GM12878 (cell line): Measurements from ENCODE around the gene NUMA1. TPM values are rescaled to one million over a fixed set of nuclear protein-coding genes. Genes with fewer than 3 reads are reported as not detected.

Experiments used
- ATAC-seq: fragments of 200-7000 bp; cut with Tn5 transposase; 3 replicates; pipeline ENCODE4 v1.9.1; 2020; ENCODE audit warnings: mild to moderate bottlenecking, moderate library complexity
- BruUV-seq: library from RNA; stranded (reverse); fragments of 400-500 nt; replicated peaks from 2 replicates; lab custom pipeline; 2021; lab: Mats Ljungman, UMichigan
- CTCF ChIA-PET: fragments of 300-600 bp; sonication (Branson Sonifier 250); formaldehyde crosslinking; extraction: SDS; loops from one replicate; lab custom pipeline; 2021; ENCODE audit warnings: inconsistent platforms; lab: Yijun Ruan, JAX
- POLR2A ChIA-PET: fragments of 350-600 bp; formaldehyde crosslinking; extraction: SDS; loops from one replicate; lab custom pipeline; 2021; ENCODE audit warnings: inconsistent platforms; lab: Charles Lee
- RAD21 ChIA-PET: fragments of 300-600 bp; sonication (Branson Sonifier 250); formaldehyde crosslinking; loops from one replicate; lab custom pipeline; 2023; ENCODE audit warnings: antibody characterized with exemption; ENCODE audit not compliant: unreplicated experiment; lab: Charles Lee
- SMC1A ChIA-PET: fragments of 300-600 bp; sonication (Branson Sonifier 250); formaldehyde crosslinking; loops from one replicate; lab custom pipeline; 2023; ENCODE audit not compliant: unreplicated experiment, uncharacterized antibody; lab: Charles Lee
- DNase-seq: peaks from one replicate; pipeline ENCODE4 v3.0.0-alpha.2; 2011; ENCODE audit warnings: low read depth, low spot score
- FAIRE-seq: peaks from 3 replicates; lab custom pipeline; 2011; peaks lifted over from hg19 to GRCh38; lab: Jason Lieb, UNC
- H2AFZ ChIP-seq: 2 replicates; pipeline ENCODE4 v1.6.0; 2011; ENCODE audit warnings: low read depth, low read length, control low read depth; ENCODE audit not compliant: control insufficient read depth
- H3K27ac ChIP-seq: 2 replicates; pipeline ENCODE4 v1.5.1; 2011; ENCODE audit warnings: control low read depth; ENCODE audit not compliant: control insufficient read depth, insufficient read depth
- H3K27me3 ChIP-seq, 2 experiments: replicated peaks in 1 of 2; 2 replicates each; pipeline versions ENCODE4 v1.6.0 to v1.6.1; 2011; ENCODE audit warnings: low read length in 1 of 2; ENCODE audit not compliant: control insufficient read depth in 2 of 2, insufficient read depth in 2 of 2
- H3K36me3 ChIP-seq, 2 experiments: 2 replicates each; pipeline ENCODE4 v1.5.1; 2011; ENCODE audit warnings: low read length in 1 of 2; ENCODE audit not compliant: control insufficient read depth in 2 of 2, insufficient read depth in 2 of 2
- H3K4me1 ChIP-seq: 2 replicates; pipeline ENCODE4 v1.6.1; 2011; ENCODE audit warnings: mild to moderate bottlenecking, low read length, moderate library complexity, mixed read lengths; ENCODE audit not compliant: control insufficient read depth, insufficient read depth
- H3K4me2 ChIP-seq: 2 replicates; pipeline ENCODE4 v1.6.0; 2011; ENCODE audit warnings: control low read depth; ENCODE audit not compliant: control insufficient read depth, insufficient read depth
- H3K4me3 ChIP-seq: fragments of 200-600 bp; sonication (generic); 2 replicates; pipeline ENCODE4 v1.5.1; 2016
- H3K79me2 ChIP-seq: 2 replicates; pipeline ENCODE4 v1.6.0; 2011; ENCODE audit warnings: low read length; ENCODE audit not compliant: control insufficient read depth, insufficient read depth
- H3K9ac ChIP-seq: 2 replicates; pipeline ENCODE4 v1.8.0; 2011; ENCODE audit warnings: low read length, control low read depth, mixed read lengths; ENCODE audit not compliant: control insufficient read depth, insufficient read depth
- H3K9me3 ChIP-seq: replicated peaks from 3 replicates; pipeline ENCODE4 v1.5.1; 2011; ENCODE audit warnings: mild to moderate bottlenecking, low read length; ENCODE audit not compliant: control insufficient read depth, insufficient read depth
- H4K20me1 ChIP-seq: 2 replicates; pipeline ENCODE4 v1.6.0; 2011; ENCODE audit not compliant: control insufficient read depth, insufficient read depth
- ATF3 ChIP-seq: IDR thresholded peaks from 2 replicates; pipeline ENCODE4 v1.6.1; 2011; ENCODE audit warnings: low read depth, mild to moderate bottlenecking, low read length, moderate library complexity, borderline replicate concordance; ENCODE audit errors: extremely low read depth
- LARP7 ChIP-seq: fragments of 450-650 bp; IDR thresholded peaks from 2 replicates; pipeline ENCODE4 v1.6.1; 2017; ENCODE audit warnings: mild to moderate bottlenecking
- MEF2B ChIP-seq: fragments of 450-650 bp; IDR thresholded peaks from 2 replicates; pipeline ENCODE4 v1.6.1; 2018; ENCODE audit warnings: mild to moderate bottlenecking, moderate library complexity; ENCODE audit not compliant: partially characterized antibody, poor library complexity, severe bottlenecking
- NKRF ChIP-seq: fragments of 450-650 bp; conservative IDR thresholded peaks from 2 replicates; pipeline ENCODE4 v1.6.1; 2017; ENCODE audit warnings: mild to moderate bottlenecking, moderate library complexity
- NR2C1 ChIP-seq: fragments of 450-650 bp; IDR thresholded peaks from 2 replicates; pipeline ENCODE4 v1.6.1; 2017; ENCODE audit warnings: antibody characterized with exemption, mild to moderate bottlenecking, moderate library complexity
- POLR2A ChIP-seq: IDR thresholded peaks from 2 replicates; pipeline ENCODE4 v1.6.1; 2011; ENCODE audit warnings: low read depth, mild to moderate bottlenecking, low read length
- RAD21 ChIP-seq: IDR thresholded peaks from 2 replicates; pipeline ENCODE4 v1.6.1; 2011; ENCODE audit warnings: mild to moderate bottlenecking, low read depth, low read length, moderate library complexity; ENCODE audit not compliant: insufficient read depth
- RCOR1 ChIP-seq: conservative IDR thresholded peaks from 2 replicates; pipeline ENCODE4 v1.6.1; 2012; ENCODE audit warnings: low read depth, low read length, improper control_type of control experiment
- RELB ChIP-seq: fragments of 450-650 bp; IDR thresholded peaks from 2 replicates; pipeline ENCODE4 v1.6.1; 2017; ENCODE audit warnings: low read depth, mild to moderate bottlenecking, moderate library complexity
- SRF ChIP-seq, 2 experiments: IDR thresholded peaks; 2 replicates each; pipeline ENCODE4 v1.6.1; 2011; ENCODE audit warnings: low read depth in 2 of 2, low read length in 2 of 2, mild to moderate bottlenecking in 1 of 2, moderate library complexity in 1 of 2
- SUPT20H ChIP-seq: IDR thresholded peaks from 2 replicates; pipeline ENCODE4 v1.6.1; 2011; ENCODE audit warnings: low read depth, mild to moderate bottlenecking, low read length, moderate library complexity, borderline replicate concordance; ENCODE audit not compliant: control insufficient read depth
- SUZ12 ChIP-seq: fragments of 200-600 bp; sonication (generic); IDR thresholded peaks from one replicate; pipeline ENCODE4 v1.6.1; 2018; ENCODE audit warnings: antibody characterized with exemption, mild to moderate bottlenecking; ENCODE audit not compliant: unreplicated experiment
- ZBTB33 ChIP-seq: fragments of 450-650 bp; IDR thresholded peaks from 2 replicates; pipeline ENCODE4 v1.6.1; 2017; ENCODE audit warnings: mild to moderate bottlenecking
- ZBTB4 ChIP-seq: fragments of 450-650 bp; formaldehyde crosslinking; IDR thresholded peaks from 2 replicates; pipeline ENCODE4 v1.4.0; 2022; ENCODE audit warnings: mild to moderate bottlenecking, moderate library complexity
- in situ Hi-C: fragments of 300-500 bp; cut with MboI; formaldehyde crosslinking; loops from 9 replicates; pipeline ENCODE4 v1.14.3; 2018; ENCODE audit warnings: mixed read lengths
- intact Hi-C: fragments of 100-400 bp; cut with micrococcal nuclease; formaldehyde crosslinking; loops from one replicate; pipeline ENCODE4 v1.14.2; 2022; ENCODE audit not compliant: unreplicated experiment
- polyA plus RNA-seq, 11 experiments: library from polyadenylated mRNA; depleted of rRNA in 4 of 11; unstranded in 6 of 11; stranded (reverse) in 5 of 11; fragments of >200 nt; fragmentation: Nextera tagmentation in 4 of 11; fragmentation: Illumina TruSeq in 1 of 11; extraction: Ambion mirVana in 4 of 11; extraction: Trizol in 1 of 11; gene quantifications; 1 replicate in 1 of 11; 2 replicates in 10 of 11; pipeline versions ENCODE4 v1.2.1 to v1.2.3, GENCODE V29; 2011 to 2016; ENCODE audit warnings: inconsistent platforms in 2 of 11, missing spikeins in 2 of 11, low read depth in 1 of 11
- total RNA-seq, 4 experiments: library from RNA; depleted of rRNA in 3 of 4; stranded (reverse); fragments of >200 nt in 3 of 4; fragmentation: Illumina TruSeq in 1 of 4; extraction: Trizol in 1 of 4; gene quantifications; 2 replicates each; pipeline versions ENCODE4 v1.2.1 to v1.2.3, GENCODE V29; 2013 to 2021

The NUMA1 gene
- total and polyA plus RNA-seq, 10 of the 15 experiments (the other 5 are each of a cell fraction or from before 2014, with no cell fraction given), result 5.5 to 111 (median 61.0) TPM

- TF ChIP-seq SUZ12 (no peak), RELB (no peak), SUPT20H (no peak), MEF2B (no peak), ATF3 (no peak), POLR2A (no peak)
These were observed 13.1 kb downstream of the NUMA1 start (continued) for GRCh38 chr11:72067266-72067665.

GRCh38 chr11:72066855-72067254 is 13.5 kb downstream of the NUMA1 start:
- intact Hi-C loops, result no loop called here
- H3K4me3 ChIP-seq, result no peak overlapping the region
- CTCF ChIA-PET, result interaction anchor here (1.0 to 2.6 kb wide), 8 partner anchors 8 to 348 kb away, joined by 3 to 9 read pairs (median 4); no protein-coding TSS in a partner anchor
- peaks cover 27% of the 10 kb centered on the region for H3K4me1 ChIP-seq
- TF ChIP-seq RAD21 (no peak), RCOR1 (no peak), ZBTB33 (no peak), NR2C1 (no peak), ZBTB4 (CRISPR knock-in tag) (no peak), NKRF (no peak), SRF (IDR thresholded peaks at IDR 0.05; ENCODE audit: low read depth in 2 of 2, low read length in 2 of 2) (no peak), LARP7 (no peak)
- TF ChIP-seq, all 136 proteins: peak for 0
- in situ Hi-C loops, result no loop called here
- H2AFZ ChIP-seq, result no peak overlapping the region
- ChIA-PET RAD21 (interaction anchor here (1.2 to 7.8 kb wide), 3 partner anchors 23 to 77 kb away, joined by 3 to 46 read pairs (median 3); no protein-coding TSS in a partner anchor), POLR2A (interaction anchor here (0.7 to 2.6 kb wide), 2 partner anchors 10 to 29 kb away, joined by 3 to 16 read pairs; no protein-coding TSS in a partner anchor), SMC1A (interaction anchor here (0.8 to 3.7 kb wide), 8 partner anchors 11 to 90 kb away, joined by 3 to 21 read pairs (median 5); no protein-coding TSS in a partner anchor)
- H3K79me2 ChIP-seq, result peaks cover 37% of the 10 kb centered on the region
- FAIRE-seq (no peak), ATAC-seq (no peak), DNase-seq (no peak)
- no peaks in the 10 kb centered on the region for H4K20me1 ChIP-seq
- no peaks in the 10 kb centered on the region for H3K9me3 ChIP-seq
- no peak overlapping the region for H3K27ac ChIP-seq
- H3K36me3 ChIP-seq, result peaks cover 1 to 5% of the 10 kb centered on the region in 2 experiments; a peak in 3 of 4 replicates
- no TSS peak for BruUV-seq
- H3K4me2 ChIP-seq, result no peak overlapping the region
- no peak overlapping the region for H3K9ac ChIP-seq
- H3K27me3 ChIP-seq, result no peaks in the 10 kb centered on the region
